ENCODE measurements around the gene ODAD4.

The ODAD4 gene

DNA sequence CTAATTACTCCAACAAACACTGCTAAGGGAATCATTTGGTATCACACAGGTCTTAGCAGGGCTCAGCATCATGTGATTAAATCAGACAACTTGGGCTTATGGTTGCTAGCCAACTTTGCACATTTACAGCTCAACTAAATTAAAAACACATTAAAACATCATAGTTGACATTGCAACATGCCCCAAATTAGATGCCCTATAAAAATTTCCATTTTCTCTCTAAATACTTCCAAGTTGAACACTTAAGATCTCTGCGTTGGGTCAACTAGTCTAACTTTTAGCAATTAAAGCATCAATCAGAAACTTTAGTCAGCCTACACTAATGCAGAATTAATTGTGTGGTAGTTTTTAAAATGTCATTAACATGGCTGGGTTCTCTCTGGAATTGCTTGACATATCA, 74.7 kb downstream of the ODAD4 start:
- no peak for TF ChIP-seq CTCF (IDR thresholded peaks at IDR 0.05)

GRCh38 chr17:42009170-42009569, 78.8 kb downstream of the ODAD4 start:
- TF ChIP-seq CTCF (IDR thresholded peaks at IDR 0.05), result no peak

DNA sequence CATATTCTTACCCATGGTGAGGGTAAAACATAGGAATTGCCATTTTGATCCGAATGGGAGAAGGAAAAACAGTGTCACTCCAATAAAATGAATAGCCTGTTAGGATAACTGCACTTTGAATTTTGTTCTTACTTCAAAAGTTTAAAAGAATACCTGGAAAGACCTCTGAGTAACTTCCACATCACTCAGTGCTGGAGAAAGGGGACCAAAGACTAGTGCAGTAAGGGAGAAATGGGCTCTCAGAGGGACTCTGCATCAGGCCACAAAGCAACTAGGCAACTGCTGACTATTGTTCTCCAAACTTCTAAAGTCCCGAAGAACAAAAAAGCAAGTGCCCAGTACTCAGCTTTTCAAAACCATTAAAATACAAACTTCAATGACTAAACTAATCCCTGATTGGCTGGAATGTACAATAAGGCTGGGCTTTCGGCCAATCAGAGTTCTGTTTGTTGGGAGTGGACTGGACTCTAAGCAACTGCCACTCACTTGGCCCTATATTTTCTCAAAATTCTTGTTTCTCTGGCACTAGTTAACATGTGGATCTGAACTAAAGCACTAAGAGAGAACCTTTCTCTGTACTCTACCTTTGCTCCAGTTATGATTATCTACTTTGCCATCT, 80.6 kb downstream of the ODAD4 start:
- no peak for TF ChIP-seq CTCF (IDR thresholded peaks at IDR 0.05)

All from LNCAP (cell line).